ENCODE results near the gene SPIN1.
A peak's percentile ranks its signal among the peaks of the same experiment; 100 is the strongest.

The SPIN1 gene

GRCh38 chr9:88388886-88389605, 802 bp downstream of the SPIN1 start:
- peak; percentile 69 for ATAC-seq
- TF ChIP-seq CREB5 (CRISPR knock-in tag; IDR thresholded peaks at IDR 0.05; ENCODE audit: low read depth) (no peak), PATZ1 (CRISPR knock-in tag; IDR thresholded peaks at IDR 0.05; ENCODE audit: borderline replicate concordance) (no peak), ESRRG (CRISPR knock-in tag; IDR thresholded peaks at IDR 0.05) (no peak; the same call in 1 of the 2 replicates), BACH2 (CRISPR knock-in tag; IDR thresholded peaks at IDR 0.05; ENCODE audit: borderline replicate concordance) (no peak), SNAI2 (CRISPR knock-in tag; IDR thresholded peaks at IDR 0.05) (no peak), ZNF565 (CRISPR knock-in tag; conservative IDR thresholded peaks at IDR 0.05; ENCODE audit: low read depth) (no peak), CSRNP3 (CRISPR knock-in tag; IDR thresholded peaks at IDR 0.05) (no peak), TCF4 (CRISPR knock-in tag; IDR thresholded peaks at IDR 0.05; ENCODE audit: borderline replicate concordance) (no peak), OSR1 (CRISPR knock-in tag; IDR thresholded peaks at IDR 0.05) (no peak)

- no peak for ATAC-seq
- no peak for TF ChIP-seq TSHZ2 (CRISPR knock-in tag; IDR thresholded peaks at IDR 0.05)
- TF ChIP-seq BACH2 (CRISPR knock-in tag; IDR thresholded peaks at IDR 0.05; ENCODE audit: borderline replicate concordance): no peak
- no peak for TF ChIP-seq CREB5 (CRISPR knock-in tag; IDR thresholded peaks at IDR 0.05; ENCODE audit: low read depth)
These were observed 2.2 kb downstream of the SPIN1 start for GRCh38 chr9:88390371-88390990.

GRCh38 chr9:88391236-88391635, 3.0 kb downstream of the SPIN1 start:
- no peak for TF ChIP-seq ZFP3 (CRISPR knock-in tag; IDR thresholded peaks at IDR 0.05)
- no peak for TF ChIP-seq CREB5 (CRISPR knock-in tag; IDR thresholded peaks at IDR 0.05; ENCODE audit: low read depth)
- TF ChIP-seq ZNF8 (CRISPR knock-in tag; IDR thresholded peaks at IDR 0.05): no peak
- no peak for ATAC-seq

- no peak for TF ChIP-seq OSR1 (CRISPR knock-in tag; IDR thresholded peaks at IDR 0.05)
- no peak for TF ChIP-seq CREB5 (CRISPR knock-in tag; IDR thresholded peaks at IDR 0.05; ENCODE audit: low read depth)
- TF ChIP-seq ZNF70 (CRISPR knock-in tag; IDR thresholded peaks at IDR 0.05): no peak
- TF ChIP-seq BACH2 (CRISPR knock-in tag; IDR thresholded peaks at IDR 0.05; ENCODE audit: borderline replicate concordance): no peak
- no peak for ATAC-seq
These were observed 3.7 kb downstream of the SPIN1 start for GRCh38 chr9:88391921-88392320.
